ENCODE measurements around the gene PIEZO1.

GRCh38 chr16:88766975-88767374, 18.0 kb downstream of the PIEZO1 start:
- TF ChIP-seq CTCF (IDR thresholded peaks at IDR 0.05; ENCODE audit: insufficient read depth, low read depth, low read length) = no peak
- TF ChIP-seq EZH2 (IDR thresholded peaks at IDR 0.05; ENCODE audit: insufficient read depth, low read length) = no peak

Data from astrocyte (in vitro differentiated cells and primary cell).